HG03558 (cell line): ENCODE data around the gene SURF6.
A peak's percentile ranks its signal among the peaks of the same experiment; 100 is the strongest.
"Not testable (repeated sequence)": the region's sequence is repeated elsewhere in the genome, so short reads cannot be mapped to it uniquely, and the experiment has no call there.

Experiments used
- ATAC-seq: cut with Tn5 transposase; IDR thresholded peaks from one replicate; pipeline ENCODE4 v1.9.1; 2021; ENCODE audit warnings: moderate number of reproducible peaks; ENCODE audit not compliant: unreplicated experiment; ENCODE audit errors: extremely low read depth

SURF6 gene

GRCh38 chr9:133335924-133336811 is at the start of gene SURF6:
Gene SURF6, minus strand, starts transcription at chr9:133336188. Its CDS starts 56 bp downstream, at chr9:133336132.
- peak; percentile 69 for ATAC-seq

DNA sequence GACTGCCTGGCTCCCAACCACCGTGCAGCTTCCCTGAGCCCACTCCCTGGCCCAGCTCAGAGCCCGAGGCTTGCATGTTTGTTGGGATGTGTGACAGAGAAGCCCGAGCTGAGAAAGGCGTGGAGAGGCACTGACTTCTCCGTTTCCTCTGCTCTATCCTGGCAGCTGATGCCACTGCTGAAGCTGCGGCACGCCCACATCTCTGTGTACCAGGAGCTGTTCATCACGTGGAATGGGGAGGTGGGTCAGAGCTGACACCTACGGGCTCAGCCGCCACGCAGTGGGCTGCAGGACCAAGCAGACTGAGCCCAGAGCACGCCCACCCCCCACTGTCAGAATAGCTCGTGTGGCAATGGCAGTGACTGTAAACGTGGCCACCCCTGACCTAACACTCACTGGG is 49.5 kb upstream of the SURF6 start:
- no peak for ATAC-seq

DNA sequence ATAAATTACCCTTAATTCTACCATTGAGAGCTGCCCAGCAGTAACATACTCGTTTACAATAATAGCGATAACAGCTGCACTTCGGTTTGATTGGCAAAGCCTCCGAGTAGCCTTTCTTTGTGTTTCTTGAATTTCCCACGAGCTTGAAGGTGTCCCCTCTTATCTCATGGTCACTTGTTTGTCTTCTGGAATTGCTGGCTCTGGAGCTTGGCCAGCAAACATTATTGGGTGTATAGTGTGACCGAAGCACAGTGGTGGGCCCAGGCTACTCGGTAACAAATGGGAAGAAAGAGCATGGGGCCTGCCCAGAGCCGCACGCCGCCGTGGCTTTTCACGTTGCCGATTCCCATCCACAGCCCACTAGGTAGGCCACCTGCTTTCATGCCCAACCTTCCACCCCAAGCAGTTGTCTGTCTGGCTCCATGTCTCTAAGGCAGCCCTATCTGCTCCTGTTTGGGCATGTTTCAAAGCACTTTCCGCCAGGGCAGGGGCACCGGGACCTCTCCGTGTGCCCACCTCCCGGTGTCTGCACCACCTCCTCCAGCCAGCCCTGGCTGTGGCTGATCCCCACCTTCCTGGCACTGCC is 48.8 kb upstream of the SURF6 start:
- ATAC-seq = no peak

- no peak for ATAC-seq
Observed at GRCh38 chr9:133383438-133383837, 47.5 kb upstream of the SURF6 start.

DNA sequence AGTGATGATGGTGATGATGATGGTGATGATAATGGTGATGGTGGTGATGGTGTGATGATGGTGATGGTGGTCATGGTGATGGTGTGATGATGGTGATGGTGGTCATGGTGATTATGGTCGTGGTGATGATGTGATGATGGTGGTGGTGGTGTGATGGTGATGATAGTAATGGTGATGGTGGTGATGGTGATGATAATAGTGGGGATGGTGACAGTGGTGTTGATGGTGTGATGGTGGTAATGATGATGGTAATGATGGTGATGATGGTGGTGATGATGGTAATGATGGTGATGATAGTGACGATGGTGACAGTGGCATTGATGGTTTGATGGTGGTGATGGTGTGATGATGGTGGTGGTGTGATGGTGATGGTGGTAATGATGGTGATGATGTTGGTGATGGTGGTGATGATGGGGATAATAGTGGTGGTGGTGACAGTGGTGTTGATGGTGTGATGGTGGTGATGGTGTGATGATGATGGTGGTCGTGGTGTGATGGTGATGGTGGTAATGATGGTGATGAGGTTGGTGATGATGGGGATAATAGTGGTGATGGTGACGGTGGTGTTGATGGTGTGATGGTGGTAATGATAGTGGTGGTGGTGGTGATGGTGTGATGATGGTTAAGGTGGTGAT is 46.6 kb upstream of the SURF6 start:
- no peak for ATAC-seq

GRCh38 chr9:133380734-133381133 is 44.7 kb upstream of the SURF6 start:
- no peak for ATAC-seq

GRCh38 chr9:133379153-133380086 is 43.4 kb upstream of the SURF6 start:
- ATAC-seq = no peak

GRCh38 chr9:133378408-133378962 is 42.5 kb upstream of the SURF6 start:
- ATAC-seq = no peak

GRCh38 chr9:133377721-133378216 is 41.8 kb upstream of the SURF6 start:
- no peak for ATAC-seq

DNA sequence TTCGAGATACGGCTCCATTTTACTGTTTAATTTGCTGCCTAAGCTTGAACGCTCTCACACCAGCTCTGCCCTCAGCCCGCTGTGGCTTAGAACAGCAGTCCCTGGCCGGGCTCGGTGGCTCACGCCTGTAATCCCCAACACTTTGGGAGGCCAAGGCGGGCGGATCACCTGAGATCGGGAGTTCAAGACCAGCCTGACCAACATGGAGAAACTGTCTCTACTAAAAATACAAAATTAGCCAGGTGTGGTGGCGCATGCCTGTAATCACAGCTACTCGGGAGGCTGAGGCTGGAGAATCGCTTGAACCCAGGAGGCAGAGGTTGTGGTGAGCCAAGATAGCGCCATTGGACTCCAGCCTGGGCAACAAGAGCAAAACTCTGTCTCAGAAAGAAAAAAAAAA is 41.3 kb upstream of the SURF6 start:
- not testable (repeated sequence) for ATAC-seq

GRCh38 chr9:133375724-133376654 is 40.0 kb upstream of the SURF6 start, which contains the start of the genes STKLD1 and SURF4:
Gene STKLD1, plus strand, starts transcription at chr9:133376366. Its CDS starts 108 bp downstream, at chr9:133376474.
Gene SURF4, minus strand, starts transcription at chr9:133376060. Its CDS starts 91 bp downstream, at chr9:133375969.
- peak; percentile 60 for ATAC-seq

- ATAC-seq = no peak
Observed at GRCh38 chr9:133375116-133375723, 39.2 kb upstream of the SURF6 start.

GRCh38 chr9:133374612-133375115 is 38.7 kb upstream of the SURF6 start:
- ATAC-seq = no peak

GRCh38 chr9:133372144-133372543 is 36.2 kb upstream of the SURF6 start:
- no peak for ATAC-seq

- no peak for ATAC-seq
Observed at GRCh38 chr9:133371261-133371711, 35.3 kb upstream of the SURF6 start.

DNA sequence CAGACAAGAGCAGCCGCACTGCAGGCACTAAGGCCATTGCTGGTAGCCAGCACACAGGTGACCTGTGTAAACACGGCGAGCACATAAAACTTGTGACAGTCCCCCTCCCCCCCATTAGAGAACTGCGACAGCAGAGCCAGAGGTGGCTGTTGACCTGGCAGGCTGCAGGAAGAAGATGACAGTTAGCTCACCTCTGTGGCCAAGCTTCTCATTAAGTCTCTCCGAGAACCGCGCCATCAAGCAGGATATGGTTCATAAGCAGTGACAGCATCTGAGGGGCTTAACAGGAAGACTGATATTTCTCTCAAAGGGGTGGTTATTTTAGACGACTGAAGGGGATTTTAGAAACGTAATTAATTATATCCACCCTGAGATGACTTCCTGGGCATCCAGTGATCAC is 34.7 kb upstream of the SURF6 start:
- ATAC-seq = no peak

DNA sequence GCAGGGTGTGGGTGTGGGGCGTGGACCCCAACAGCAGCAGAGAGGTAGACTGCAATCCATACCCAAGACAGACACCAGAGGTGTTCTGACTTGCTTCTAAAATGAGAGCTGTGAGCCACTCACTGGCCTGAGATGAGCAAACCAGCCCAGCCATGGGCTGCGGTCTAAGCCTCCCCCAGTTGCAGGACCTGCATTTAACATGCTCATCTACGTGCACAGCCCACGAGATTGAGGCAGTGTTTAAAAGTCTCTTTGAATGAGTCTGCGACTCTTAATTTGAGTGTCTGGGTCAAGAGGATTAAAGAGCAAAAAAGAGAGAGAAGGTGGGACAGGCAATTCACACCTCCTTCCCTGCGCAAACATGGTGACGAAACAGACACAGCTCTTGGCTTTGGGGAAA is 33.9 kb upstream of the SURF6 start:
- no peak for ATAC-seq

- no peak for ATAC-seq
Observed at GRCh38 chr9:133369422-133369821, 33.4 kb upstream of the SURF6 start.
